ENCODE measurements around the gene RIMBP2.

RIMBP2 gene

DNA sequence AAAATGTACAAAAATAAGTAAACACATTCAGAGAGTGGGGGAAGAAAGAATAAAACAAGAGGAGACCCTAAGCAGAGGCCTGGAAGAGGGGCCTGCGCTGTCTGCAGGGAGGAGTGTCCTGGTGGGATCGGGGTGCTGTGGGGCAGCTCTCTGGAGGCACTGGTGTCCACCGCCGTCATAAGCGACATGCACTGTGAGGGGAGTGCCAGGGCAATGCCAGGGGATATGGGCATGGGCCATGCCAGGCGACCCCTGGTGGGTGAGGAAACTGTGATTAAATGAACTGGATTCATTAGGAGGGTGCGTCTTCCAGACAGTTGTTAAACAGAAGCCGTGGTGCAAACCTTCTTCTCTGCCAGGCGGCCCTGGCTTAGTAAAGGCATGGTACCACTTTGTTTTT, 261.8 kb downstream of the RIMBP2 start:
- no peak for TF ChIP-seq EZH2 (IDR thresholded peaks at IDR 0.05; ENCODE audit: borderline replicate concordance, low read depth, low read length, severe bottlenecking)
- TF ChIP-seq, protein P1, sequence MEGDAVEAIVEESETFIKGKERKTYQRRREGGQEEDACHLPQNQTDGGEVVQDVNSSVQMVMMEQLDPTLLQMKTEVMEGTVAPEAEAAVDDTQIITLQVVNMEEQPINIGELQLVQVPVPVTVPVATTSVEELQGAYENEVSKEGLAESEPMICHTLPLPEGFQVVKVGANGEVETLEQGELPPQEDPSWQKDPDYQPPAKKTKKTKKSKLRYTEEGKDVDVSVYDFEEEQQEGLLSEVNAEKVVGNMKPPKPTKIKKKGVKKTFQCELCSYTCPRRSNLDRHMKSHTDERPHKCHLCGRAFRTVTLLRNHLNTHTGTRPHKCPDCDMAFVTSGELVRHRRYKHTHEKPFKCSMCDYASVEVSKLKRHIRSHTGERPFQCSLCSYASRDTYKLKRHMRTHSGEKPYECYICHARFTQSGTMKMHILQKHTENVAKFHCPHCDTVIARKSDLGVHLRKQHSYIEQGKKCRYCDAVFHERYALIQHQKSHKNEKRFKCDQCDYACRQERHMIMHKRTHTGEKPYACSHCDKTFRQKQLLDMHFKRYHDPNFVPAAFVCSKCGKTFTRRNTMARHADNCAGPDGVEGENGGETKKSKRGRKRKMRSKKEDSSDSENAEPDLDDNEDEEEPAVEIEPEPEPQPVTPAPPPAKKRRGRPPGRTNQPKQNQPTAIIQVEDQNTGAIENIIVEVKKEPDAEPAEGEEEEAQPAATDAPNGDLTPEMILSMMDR (IDR thresholded peaks at IDR 0.05; ENCODE audit: borderline replicate concordance, extremely low read depth, low read length, poor library complexity, severe bottlenecking): no peak
- no peaks in the 10 kb centered on the region for H3K36me3 ChIP-seq (ENCODE audit: insufficient read depth, low read length)
- H3K4me2 ChIP-seq (ENCODE audit: insufficient read depth, low read length): no peak overlapping the region
- H3K4me1 ChIP-seq (ENCODE audit: insufficient read depth, low read length): no peaks in the 10 kb centered on the region
- H4K20me1 ChIP-seq (ENCODE audit: insufficient read depth, low read length): no peaks in the 10 kb centered on the region
- no peak for ATAC-seq (ENCODE audit: insufficient read depth, low read depth)
- H3K9me3 ChIP-seq (ENCODE audit: insufficient read depth, low read length, severe bottlenecking): no peaks in the 10 kb centered on the region
- H3K4me3 ChIP-seq (ENCODE audit: low read depth in 1 of 2, low read length in 2 of 2): no peak overlapping the region
- H3K27ac ChIP-seq (ENCODE audit: low read length): no peak overlapping the region
- H3K9ac ChIP-seq (ENCODE audit: low read depth, low read length): no peak overlapping the region
- H3K27me3 ChIP-seq (ENCODE audit: insufficient read depth, low read length, poor library complexity): no peaks in the 10 kb centered on the region
- H2AFZ ChIP-seq (ENCODE audit: low read depth, low read length): no peak overlapping the region
- no peak for DNase-seq
- no peaks in the 10 kb centered on the region for H3K79me2 ChIP-seq (ENCODE audit: insufficient read depth, low read length)

DNA sequence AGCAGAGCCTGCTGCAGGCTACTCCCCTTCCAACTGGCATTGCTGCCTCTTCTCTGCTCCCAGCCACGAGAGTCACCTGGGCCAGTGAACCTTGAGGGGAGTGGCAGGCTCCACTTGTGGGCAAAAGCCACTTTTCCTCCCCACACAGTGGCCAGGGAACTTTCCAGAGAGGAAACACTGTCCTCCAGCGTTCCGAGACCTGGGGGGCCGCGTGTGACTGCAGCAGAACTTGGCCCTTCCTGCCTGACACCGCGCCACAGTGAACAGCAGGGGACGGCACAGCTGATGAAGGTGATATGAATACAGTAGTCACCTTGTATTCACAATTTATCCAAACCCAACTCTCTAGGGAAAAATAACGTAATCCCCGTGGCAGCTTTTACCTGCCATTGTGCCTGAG, 263.6 kb downstream of the RIMBP2 start:
- no peak overlapping the region for H3K9ac ChIP-seq (ENCODE audit: low read depth, low read length)
- H3K36me3 ChIP-seq (ENCODE audit: insufficient read depth, low read length): no peaks in the 10 kb centered on the region
- no peak overlapping the region for H3K4me3 ChIP-seq (ENCODE audit: low read depth in 1 of 2, low read length in 2 of 2)
- TF ChIP-seq, protein P1 (IDR thresholded peaks at IDR 0.05; ENCODE audit: borderline replicate concordance, extremely low read depth, low read length, poor library complexity, severe bottlenecking): no peak
- TF ChIP-seq EZH2 (IDR thresholded peaks at IDR 0.05; ENCODE audit: borderline replicate concordance, low read depth, low read length, severe bottlenecking): no peak
- no peak overlapping the region for H3K27ac ChIP-seq (ENCODE audit: low read length)
- H3K4me2 ChIP-seq (ENCODE audit: insufficient read depth, low read length): no peak overlapping the region
- no peaks in the 10 kb centered on the region for H3K4me1 ChIP-seq (ENCODE audit: insufficient read depth, low read length)
- no peaks in the 10 kb centered on the region for H3K9me3 ChIP-seq (ENCODE audit: insufficient read depth, low read length, severe bottlenecking)
- H3K79me2 ChIP-seq (ENCODE audit: insufficient read depth, low read length): no peaks in the 10 kb centered on the region
- no peak overlapping the region for H2AFZ ChIP-seq (ENCODE audit: low read depth, low read length)
- DNase-seq: no peak
- ATAC-seq (ENCODE audit: insufficient read depth, low read depth): no peak
- H3K27me3 ChIP-seq (ENCODE audit: insufficient read depth, low read length, poor library complexity): no peaks in the 10 kb centered on the region
- H4K20me1 ChIP-seq (ENCODE audit: insufficient read depth, low read length): peaks cover 2% of the 10 kb centered on the region; the same call in 1 of the 2 replicates

GRCh38 chr12:130451001-130451930, 264.8 kb downstream of the RIMBP2 start:
- Histone ChIP-seq H3K27me3 (ENCODE audit: insufficient read depth, low read length, poor library complexity) (no peaks in the 10 kb centered on the region), H2AFZ (ENCODE audit: low read depth, low read length) (no peak overlapping the region), H3K36me3 (ENCODE audit: insufficient read depth, low read length) (no peaks in the 10 kb centered on the region), H3K4me1 (ENCODE audit: insufficient read depth, low read length) (no peaks in the 10 kb centered on the region), H3K79me2 (ENCODE audit: insufficient read depth, low read length) (no peaks in the 10 kb centered on the region), H3K9me3 (ENCODE audit: insufficient read depth, low read length, severe bottlenecking) (no peaks in the 10 kb centered on the region), H3K9ac (ENCODE audit: low read depth, low read length) (no peak overlapping the region), H3K4me2 (ENCODE audit: insufficient read depth, low read length) (no peak overlapping the region), H3K4me3 (ENCODE audit: low read depth in 1 of 2, low read length in 2 of 2) (no peak overlapping the region), H3K27ac (ENCODE audit: low read length) (no peak overlapping the region), H4K20me1 (ENCODE audit: insufficient read depth, low read length) (peaks cover 2% of the 10 kb centered on the region; the same call in 1 of the 2 replicates)
- ATAC-seq (ENCODE audit: insufficient read depth, low read depth) (no peak), DNase-seq (no peak)
- no peak for TF ChIP-seq EZH2 (IDR thresholded peaks at IDR 0.05; ENCODE audit: borderline replicate concordance, low read depth, low read length, severe bottlenecking)
- TF ChIP-seq, protein P1 (IDR thresholded peaks at IDR 0.05; ENCODE audit: borderline replicate concordance, extremely low read depth, low read length, poor library complexity, severe bottlenecking): no peak
